Choroid plexus epithelial cell (primary cell): Measurements from ENCODE around the gene SLC39A3.

Source experiments
- DNase-seq: peaks from one replicate; pipeline ENCODE4 v3.0.0-alpha.2; 2010; ENCODE audit warnings: low read depth
- H3K4me3 ChIP-seq: 2 replicates; pipeline ENCODE4 v1.5.1; 2011; ENCODE audit warnings: low read depth, mild to moderate bottlenecking, control low read depth, low read length, moderate library complexity
- TF ChIP-seq, protein P1 (sequence below): conservative IDR thresholded peaks from 2 replicates; pipeline ENCODE4 v1.5.1; 2011; ENCODE audit warnings: low read depth, mild to moderate bottlenecking, control low read depth, inconsistent platforms, low read length, moderate library complexity

The SLC39A3 gene

DNA sequence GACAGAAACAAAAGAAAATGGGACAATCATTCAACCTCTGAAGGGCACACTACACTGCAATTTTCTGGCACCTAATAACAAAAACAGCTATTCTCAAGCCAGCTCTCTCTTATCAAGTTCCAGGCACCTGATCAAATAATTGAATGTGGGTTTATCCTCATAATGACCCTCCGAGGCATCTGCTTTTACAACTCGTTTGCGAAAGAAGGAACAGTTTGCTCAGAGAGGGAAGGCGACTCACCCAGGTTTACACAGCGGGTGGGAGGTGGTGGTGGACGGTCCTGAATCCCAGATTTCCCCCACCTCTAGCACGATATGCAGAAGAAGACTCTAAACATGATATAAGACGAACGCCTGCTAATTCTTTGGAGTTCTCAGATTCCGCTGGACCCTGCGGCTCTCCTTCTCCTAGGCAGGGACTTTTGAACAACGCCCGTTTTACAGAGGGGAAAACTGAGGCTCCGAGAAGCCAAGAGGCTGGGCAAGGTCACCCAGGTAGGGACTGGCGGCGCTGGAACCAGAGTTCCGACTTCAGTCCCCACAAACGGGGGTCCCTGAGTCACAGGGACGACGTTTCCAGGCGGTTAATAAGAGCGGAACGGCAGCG lies 42.6 kb upstream of the SLC39A3 start:
- peak; percentile 13 for DNase-seq
- TF ChIP-seq, protein P1, sequence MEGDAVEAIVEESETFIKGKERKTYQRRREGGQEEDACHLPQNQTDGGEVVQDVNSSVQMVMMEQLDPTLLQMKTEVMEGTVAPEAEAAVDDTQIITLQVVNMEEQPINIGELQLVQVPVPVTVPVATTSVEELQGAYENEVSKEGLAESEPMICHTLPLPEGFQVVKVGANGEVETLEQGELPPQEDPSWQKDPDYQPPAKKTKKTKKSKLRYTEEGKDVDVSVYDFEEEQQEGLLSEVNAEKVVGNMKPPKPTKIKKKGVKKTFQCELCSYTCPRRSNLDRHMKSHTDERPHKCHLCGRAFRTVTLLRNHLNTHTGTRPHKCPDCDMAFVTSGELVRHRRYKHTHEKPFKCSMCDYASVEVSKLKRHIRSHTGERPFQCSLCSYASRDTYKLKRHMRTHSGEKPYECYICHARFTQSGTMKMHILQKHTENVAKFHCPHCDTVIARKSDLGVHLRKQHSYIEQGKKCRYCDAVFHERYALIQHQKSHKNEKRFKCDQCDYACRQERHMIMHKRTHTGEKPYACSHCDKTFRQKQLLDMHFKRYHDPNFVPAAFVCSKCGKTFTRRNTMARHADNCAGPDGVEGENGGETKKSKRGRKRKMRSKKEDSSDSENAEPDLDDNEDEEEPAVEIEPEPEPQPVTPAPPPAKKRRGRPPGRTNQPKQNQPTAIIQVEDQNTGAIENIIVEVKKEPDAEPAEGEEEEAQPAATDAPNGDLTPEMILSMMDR, result no peak
- H3K4me3 ChIP-seq, result peak overlapping the region; percentile 100

GRCh38 chr19:2780284-2780683 lies 40.5 kb upstream of the SLC39A3 start:
- H3K4me3 ChIP-seq, result no peak overlapping the region
- no peak for DNase-seq
- TF ChIP-seq, protein P1, result no peak

GRCh38 chr19:2779121-2779740 lies 39.4 kb upstream of the SLC39A3 start:
- TF ChIP-seq, protein P1, result no peak
- DNase-seq, result no peak
- no peak overlapping the region for H3K4me3 ChIP-seq

GRCh38 chr19:2777952-2778683 lies 38.3 kb upstream of the SLC39A3 start:
- DNase-seq, result no peak
- no peak overlapping the region for H3K4me3 ChIP-seq
- TF ChIP-seq, protein P1, result no peak

- peak; percentile 63 for DNase-seq
- TF ChIP-seq, protein P1, result no peak
- H3K4me3 ChIP-seq, result no peak overlapping the region
These were observed 36.0 kb upstream of the SLC39A3 start for GRCh38 chr19:2775556-2776430.

DNA sequence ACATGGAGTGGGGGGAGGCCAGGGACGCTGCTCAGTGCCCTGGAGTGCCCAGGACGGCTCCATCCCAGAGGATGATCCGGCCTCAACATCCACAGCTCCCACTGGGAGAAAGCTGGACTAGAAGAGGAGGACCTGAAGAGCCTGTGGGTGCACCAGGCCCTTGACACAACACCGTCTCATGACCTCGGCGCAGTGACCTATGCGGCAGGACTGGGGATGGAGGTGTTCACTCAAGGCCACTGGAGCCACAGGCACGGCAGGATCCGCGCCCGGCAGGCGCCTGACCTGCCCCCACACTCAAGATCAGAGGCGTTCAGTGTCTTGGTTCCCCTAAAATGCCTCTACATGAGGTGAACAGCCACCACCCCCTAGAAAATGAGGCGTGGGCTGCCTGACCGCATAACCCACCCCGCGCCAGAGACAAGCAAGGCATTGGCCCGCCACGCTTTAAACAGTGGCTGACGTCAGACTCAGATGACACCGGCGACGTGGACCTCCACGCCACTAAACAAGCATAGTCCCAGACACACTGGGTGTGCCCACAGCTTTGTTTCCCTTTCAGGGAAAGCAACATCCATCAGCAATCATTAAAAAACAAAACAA lies 35.2 kb upstream of the SLC39A3 start:
- H3K4me3 ChIP-seq, result no peak overlapping the region
- TF ChIP-seq, protein P1, result no peak
- no peak for DNase-seq
